ENCODE measurements around the gene FRMD8.
"Not testable (repeated sequence)": the region's sequence is repeated elsewhere in the genome, so short reads cannot be mapped to it uniquely, and the experiment has no call there.

FRMD8 gene

DNA sequence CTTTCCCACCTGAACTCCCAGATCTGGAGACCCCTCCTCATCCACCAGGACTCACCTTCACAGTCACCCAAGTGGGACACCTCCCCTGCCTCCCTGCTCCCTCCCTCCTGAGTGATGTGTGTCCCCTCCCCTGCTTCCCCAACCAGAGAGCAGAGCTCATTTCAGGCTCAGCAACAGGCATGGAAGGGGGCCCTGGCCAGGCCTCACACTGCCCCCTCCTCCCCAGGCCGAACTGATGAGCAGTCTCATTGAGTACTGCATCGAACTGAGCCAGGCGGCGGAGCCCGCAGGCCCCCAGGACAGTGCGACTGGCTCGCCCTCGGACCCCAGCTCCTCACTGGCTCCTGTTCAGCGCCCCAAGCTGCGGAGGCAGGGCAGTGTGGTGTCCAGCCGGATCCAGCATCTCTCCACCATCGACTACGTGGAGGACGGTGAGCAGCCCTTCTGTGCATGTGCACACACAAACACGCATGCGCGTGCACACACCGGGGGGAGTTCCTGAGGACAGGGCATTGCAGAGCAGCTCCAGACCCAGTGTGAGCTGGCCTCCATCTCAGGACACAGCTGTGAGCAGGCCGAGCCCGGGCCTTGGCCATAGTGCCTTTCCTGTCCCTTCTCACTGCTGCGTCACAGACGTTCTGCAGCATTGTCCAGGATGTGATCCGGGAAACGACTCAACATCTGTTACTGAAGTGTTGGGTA lies 18.4 kb downstream of the FRMD8 start:
- FAIRE-seq (no peak), DNase-seq (ENCODE audit: insufficient read length) (no peak)
- TF ChIP-seq TAF1 (IDR thresholded peaks at IDR 0.05; ENCODE audit: borderline replicate concordance, low read depth, low read length): no peak
- no peak for TF ChIP-seq POLR2AphosphoS5 (IDR thresholded peaks at IDR 0.05; ENCODE audit: low read depth, low read length)
- TF ChIP-seq POLR2A (IDR thresholded peaks at IDR 0.05; ENCODE audit: low read depth, low read length): no peak

DNA sequence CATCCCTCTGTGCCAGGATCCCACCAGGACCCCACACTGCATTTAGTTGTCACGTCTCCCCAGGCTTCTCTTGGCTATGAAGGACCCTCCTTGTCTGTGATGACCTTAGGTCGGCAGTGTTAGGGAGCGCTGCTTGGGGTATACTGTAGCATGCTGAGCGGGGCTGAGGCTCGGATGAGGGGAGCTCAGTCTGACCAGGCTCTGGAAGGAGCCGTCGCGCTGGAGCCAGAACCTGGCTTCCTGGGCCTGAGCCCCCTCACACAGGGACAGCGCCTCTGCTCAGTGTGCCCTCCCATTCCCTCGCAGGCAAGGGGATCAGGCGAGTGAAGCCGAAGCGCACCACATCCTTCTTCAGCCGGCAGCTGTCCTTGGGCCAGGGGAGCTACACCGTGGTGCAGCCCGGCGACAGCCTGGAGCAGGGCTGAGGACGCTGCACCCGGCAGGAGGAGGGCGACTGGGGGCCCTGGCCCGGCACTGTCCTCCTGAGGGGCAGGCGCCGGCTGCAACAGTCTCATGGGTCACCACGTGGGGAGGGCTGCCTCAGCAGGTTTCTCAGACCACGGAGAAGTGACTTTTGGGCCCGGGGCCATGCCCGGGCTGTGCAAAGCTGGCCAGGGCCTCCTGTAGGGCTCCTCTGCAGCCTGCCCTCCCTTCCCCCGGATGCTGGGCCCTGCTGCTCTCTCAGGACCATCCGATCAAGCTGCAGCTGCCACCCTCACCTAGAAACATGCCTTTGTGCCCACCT lies 24.7 kb downstream of the FRMD8 start:
- DNase-seq (ENCODE audit: insufficient read length) (no peak), FAIRE-seq (no peak)
- TF ChIP-seq POLR2AphosphoS5 (IDR thresholded peaks at IDR 0.05; ENCODE audit: low read depth, low read length) (no peak), POLR2A (IDR thresholded peaks at IDR 0.05; ENCODE audit: low read depth, low read length) (no peak), TAF1 (IDR thresholded peaks at IDR 0.05; ENCODE audit: borderline replicate concordance, low read depth, low read length) (no peak)

GRCh38 chr11:65411681-65412070 lies 25.2 kb downstream of the FRMD8 start:
- no peak for DNase-seq (ENCODE audit: insufficient read length)
- no peak for FAIRE-seq
- no peak for TF ChIP-seq POLR2A (IDR thresholded peaks at IDR 0.05; ENCODE audit: low read depth, low read length)
- no peak for TF ChIP-seq POLR2AphosphoS5 (IDR thresholded peaks at IDR 0.05; ENCODE audit: low read depth, low read length)
- TF ChIP-seq TAF1 (IDR thresholded peaks at IDR 0.05; ENCODE audit: borderline replicate concordance, low read depth, low read length): no peak

GRCh38 chr11:65412271-65413076 lies 26.0 kb downstream of the FRMD8 start:
- TF ChIP-seq POLR2AphosphoS5 (IDR thresholded peaks at IDR 0.05; ENCODE audit: low read depth, low read length) (no peak), TAF1 (IDR thresholded peaks at IDR 0.05; ENCODE audit: borderline replicate concordance, low read depth, low read length) (no peak), POLR2A (IDR thresholded peaks at IDR 0.05; ENCODE audit: low read depth, low read length) (no peak)
- no peak for DNase-seq (ENCODE audit: insufficient read length)
- FAIRE-seq: no peak

DNA sequence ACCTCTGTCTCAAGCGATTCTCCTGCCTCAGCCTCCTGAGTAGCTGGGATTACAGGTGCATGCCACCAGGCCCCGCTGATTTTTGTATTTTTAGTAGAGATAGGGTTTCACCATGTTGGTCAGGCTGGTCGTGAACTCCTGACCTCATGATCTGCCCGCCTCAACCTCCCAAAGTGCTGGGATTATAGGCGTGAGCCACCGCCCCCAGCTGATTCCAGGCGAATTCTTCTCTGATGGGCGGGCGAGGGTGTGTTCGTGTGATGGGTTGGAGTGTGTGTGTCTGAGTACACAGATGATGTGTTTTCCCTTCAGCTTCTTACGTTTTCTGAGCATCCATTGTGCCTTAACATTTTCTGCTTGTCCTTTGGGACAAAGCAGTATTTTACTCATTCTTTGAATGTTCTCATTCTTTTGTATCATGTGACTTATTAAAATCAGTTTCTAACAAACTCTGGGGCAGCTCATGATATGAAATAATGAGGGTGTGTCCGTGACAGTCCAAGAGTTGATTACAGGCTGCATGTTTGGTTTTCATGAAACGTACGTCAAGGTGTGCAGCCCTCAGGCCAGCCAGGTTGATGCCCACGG lies 26.7 kb downstream of the FRMD8 start:
- DNase-seq (ENCODE audit: insufficient read length); FAIRE-seq: not testable (repeated sequence)

- DNase-seq (ENCODE audit: insufficient read length) (no peak), FAIRE-seq (no peak)
- TF ChIP-seq POLR2AphosphoS5 (IDR thresholded peaks at IDR 0.05; ENCODE audit: low read depth, low read length) (no peak), TAF1 (IDR thresholded peaks at IDR 0.05; ENCODE audit: borderline replicate concordance, low read depth, low read length) (no peak), POLR2A (IDR thresholded peaks at IDR 0.05; ENCODE audit: low read depth, low read length) (no peak)
These were observed 28.5 kb downstream of the FRMD8 start for GRCh38 chr11:65414776-65415498.

DNA sequence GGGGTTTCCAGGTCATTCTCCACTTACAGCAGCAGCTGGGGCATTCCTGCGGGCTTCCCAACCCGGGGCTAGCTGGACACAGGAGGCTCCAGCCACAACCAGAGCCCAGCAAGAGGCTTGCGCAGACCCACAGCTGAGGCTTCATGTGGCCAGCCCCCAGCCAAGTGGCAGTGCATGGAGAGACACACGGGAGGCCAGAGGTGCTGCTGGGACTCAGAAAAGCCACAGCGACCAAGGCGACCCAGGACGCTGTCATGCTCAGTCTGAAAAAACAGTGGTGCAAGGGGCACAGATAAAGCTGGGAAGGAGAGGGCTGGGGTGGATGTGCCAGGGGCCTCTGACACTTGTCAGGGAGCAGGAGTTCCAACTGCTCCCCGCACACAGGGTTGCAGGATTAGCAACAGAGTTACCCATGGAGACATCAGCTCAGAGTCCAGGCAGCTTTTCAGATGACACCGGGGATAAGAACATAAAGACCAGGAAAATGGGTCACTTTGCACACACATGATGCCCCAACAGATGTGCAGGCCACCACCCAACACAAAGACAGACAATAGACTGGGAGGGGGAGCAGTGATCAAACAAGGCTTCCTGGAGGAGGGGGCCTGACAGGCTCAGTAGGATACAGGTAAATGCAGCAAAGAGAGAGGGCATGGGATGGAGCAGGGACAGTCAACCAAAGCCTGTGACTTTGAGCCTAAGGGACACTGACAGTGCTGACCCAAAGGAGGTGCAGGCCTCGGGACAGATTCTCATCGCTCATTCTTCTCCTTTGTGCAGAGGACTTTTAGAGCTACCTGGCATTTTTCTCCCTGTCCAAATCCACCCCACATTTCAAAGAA lies 29.3 kb downstream of the FRMD8 start:
- TF ChIP-seq TAF1 (IDR thresholded peaks at IDR 0.05; ENCODE audit: borderline replicate concordance, low read depth, low read length) (no peak), POLR2AphosphoS5 (IDR thresholded peaks at IDR 0.05; ENCODE audit: low read depth, low read length) (no peak), POLR2A (IDR thresholded peaks at IDR 0.05; ENCODE audit: low read depth, low read length) (no peak)
- no peak for DNase-seq (ENCODE audit: insufficient read length)
- FAIRE-seq: peak; percentile 24

GRCh38 chr11:65416341-65416824 lies 29.9 kb downstream of the FRMD8 start:
- DNase-seq (ENCODE audit: insufficient read length) (peak; percentile 93), FAIRE-seq (peak; percentile 99)
- TF ChIP-seq POLR2A (IDR thresholded peaks at IDR 0.05; ENCODE audit: low read depth, low read length) (0 out of 2 replicates have a peak, but pooled peaks have one; percentile 44), TAF1 (IDR thresholded peaks at IDR 0.05; ENCODE audit: borderline replicate concordance, low read depth, low read length) (no peak)

DNA sequence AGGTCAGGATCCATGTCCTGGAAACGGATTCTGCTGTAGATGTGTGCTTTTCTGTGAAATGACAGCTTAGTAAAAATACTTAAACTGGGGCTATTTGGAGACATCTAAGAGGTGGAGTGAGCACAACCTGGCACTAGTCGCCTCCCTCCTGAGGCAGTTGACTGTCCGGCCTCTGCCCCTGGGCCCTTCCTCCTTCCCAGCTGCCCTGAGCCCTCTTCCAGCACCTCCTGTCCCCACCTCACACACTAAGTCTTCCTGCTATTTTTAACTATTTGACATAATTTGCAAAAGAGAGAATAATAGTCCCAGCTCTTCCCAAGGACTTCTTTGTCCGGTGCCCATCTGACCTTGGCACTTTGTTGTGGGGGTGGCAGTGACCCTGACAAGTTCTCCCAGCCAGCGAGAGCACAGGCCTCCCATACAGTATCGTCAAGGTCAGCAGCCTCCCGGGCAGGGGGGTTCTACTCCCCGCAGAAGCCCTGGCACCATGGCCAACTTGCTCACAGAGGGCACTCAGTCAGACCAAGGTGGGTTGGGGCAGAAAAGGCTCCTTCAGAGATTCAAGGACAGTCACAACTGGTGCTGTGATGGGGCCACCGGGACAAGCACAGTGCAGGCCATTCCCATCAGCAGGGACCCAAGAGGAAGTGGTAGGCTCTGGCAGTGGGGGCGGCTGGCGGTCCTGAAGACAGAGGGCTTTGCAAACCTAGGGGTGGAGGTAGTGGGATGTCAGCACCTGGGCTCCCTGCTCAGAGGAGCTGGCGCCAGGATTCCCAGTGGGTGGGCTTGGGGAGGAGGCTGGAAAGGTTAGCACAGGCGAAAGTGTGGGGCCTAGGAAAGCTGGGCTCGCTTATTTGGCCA lies 30.6 kb downstream of the FRMD8 start:
- TF ChIP-seq POLR2AphosphoS5 (IDR thresholded peaks at IDR 0.05; ENCODE audit: low read depth, low read length): no peak
- no peak for TF ChIP-seq TAF1 (IDR thresholded peaks at IDR 0.05; ENCODE audit: borderline replicate concordance, low read depth, low read length)
- TF ChIP-seq POLR2A (IDR thresholded peaks at IDR 0.05; ENCODE audit: low read depth, low read length): no peak
- FAIRE-seq: no peak

More for the DNA sequence above, 30.6 kb downstream of the FRMD8 start:
- DNase-seq (ENCODE audit: insufficient read length): no peak
